GM13976 (cell line): ENCODE results near the gene MADCAM1.

ENCODE experiments used
- DNase-seq: peaks from one replicate; pipeline ENCODE4 v3.0.0; 2012; ENCODE audit warnings: low spot score
- in situ Hi-C: fragments of 300-500 bp; cut with MboI; formaldehyde crosslinking; loops from one replicate; pipeline ENCODE4 v1.12.0; 2022; ENCODE audit warnings: low sequenced_read_pairs, mixed read lengths, inconsistent platforms; ENCODE audit not compliant: unreplicated experiment
- TF ChIP-seq, protein P1 (sequence below): IDR thresholded peaks from 2 replicates; pipeline ENCODE4 v1.5.1; 2012; ENCODE audit warnings: borderline replicate concordance, mild to moderate bottlenecking; ENCODE audit not compliant: insufficient read depth; ENCODE audit errors: extremely low read depth, missing control alignments, control extremely low read depth

MADCAM1 gene

DNA sequence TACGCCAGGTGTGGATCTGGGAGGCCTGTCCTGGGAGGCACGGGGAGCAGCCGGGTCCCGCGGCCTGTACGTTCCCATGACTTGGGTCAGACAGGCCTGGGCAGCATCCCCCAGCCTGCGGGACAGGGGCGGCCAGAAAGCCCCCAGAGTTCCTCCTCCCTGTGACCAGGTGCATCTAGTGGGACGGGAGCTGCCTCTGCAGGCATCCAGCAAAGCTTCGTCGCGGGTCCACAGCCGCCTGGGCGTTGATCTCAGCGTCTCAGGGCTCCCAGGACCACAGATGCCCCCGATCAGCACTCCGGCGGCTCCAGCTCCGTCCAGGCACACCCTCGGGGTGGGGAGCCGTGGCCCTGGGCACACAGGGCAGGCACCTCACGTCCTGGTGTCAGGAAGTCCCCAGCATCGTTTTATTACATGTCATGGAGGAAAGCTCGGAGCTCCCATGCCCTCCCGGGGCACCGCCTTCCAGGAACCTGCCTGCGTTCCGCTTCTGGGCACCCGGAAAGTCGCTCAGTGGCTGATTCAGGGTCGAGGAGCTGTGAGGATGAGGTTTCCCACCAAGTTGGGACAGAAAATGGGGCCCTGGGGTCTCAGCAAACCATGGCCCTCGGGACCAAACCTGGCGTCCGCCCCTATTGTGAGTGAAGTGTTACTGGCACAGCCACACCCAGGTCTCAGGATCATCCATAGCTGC is 46.0 kb downstream of the MADCAM1 start:
- TF ChIP-seq, protein P1, sequence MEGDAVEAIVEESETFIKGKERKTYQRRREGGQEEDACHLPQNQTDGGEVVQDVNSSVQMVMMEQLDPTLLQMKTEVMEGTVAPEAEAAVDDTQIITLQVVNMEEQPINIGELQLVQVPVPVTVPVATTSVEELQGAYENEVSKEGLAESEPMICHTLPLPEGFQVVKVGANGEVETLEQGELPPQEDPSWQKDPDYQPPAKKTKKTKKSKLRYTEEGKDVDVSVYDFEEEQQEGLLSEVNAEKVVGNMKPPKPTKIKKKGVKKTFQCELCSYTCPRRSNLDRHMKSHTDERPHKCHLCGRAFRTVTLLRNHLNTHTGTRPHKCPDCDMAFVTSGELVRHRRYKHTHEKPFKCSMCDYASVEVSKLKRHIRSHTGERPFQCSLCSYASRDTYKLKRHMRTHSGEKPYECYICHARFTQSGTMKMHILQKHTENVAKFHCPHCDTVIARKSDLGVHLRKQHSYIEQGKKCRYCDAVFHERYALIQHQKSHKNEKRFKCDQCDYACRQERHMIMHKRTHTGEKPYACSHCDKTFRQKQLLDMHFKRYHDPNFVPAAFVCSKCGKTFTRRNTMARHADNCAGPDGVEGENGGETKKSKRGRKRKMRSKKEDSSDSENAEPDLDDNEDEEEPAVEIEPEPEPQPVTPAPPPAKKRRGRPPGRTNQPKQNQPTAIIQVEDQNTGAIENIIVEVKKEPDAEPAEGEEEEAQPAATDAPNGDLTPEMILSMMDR = no peak
- no peak for DNase-seq
- in situ Hi-C loops = no loop called here

DNA sequence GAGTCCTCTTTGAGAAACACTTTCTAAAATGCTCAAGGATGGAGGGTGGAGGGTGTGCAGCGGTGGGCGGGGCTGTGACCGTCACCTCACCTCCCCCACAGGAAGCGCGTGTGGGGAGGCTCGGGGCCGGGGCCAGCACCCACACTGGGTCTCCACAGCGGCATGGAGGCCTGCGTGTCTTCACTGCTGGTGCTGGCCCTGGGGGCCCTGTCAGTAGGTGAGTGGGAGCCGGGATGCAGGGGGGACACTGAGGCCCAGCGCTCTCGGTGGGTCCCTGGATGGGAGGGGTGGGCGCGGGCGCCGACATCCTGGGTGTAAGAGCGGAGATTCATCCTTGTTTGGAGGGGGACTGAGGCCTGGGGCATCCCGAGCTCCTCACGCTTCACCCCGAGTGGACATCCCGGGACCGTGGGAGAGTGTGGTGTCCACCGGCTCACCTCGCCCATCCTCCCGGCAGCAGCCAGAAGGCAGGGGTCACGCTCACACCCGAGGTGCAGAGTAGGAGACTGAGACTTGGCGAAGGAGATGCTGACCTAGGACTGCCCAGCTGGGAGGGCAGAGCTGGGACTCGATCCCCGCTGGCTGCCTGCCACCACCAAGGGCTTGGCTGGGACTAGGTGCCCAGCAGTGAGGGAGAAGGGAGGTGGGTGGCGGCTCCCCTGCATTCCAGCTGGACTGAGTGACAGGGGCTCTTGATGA is 47.8 kb downstream of the MADCAM1 start, which contains the start of gene GZMM:
Gene GZMM (plus strand): TSS at position 144 of the 699 bp plus-strand sequence. CDS start 19 bp downstream, at position 163.
- peak; percentile 47 for DNase-seq

DNA sequence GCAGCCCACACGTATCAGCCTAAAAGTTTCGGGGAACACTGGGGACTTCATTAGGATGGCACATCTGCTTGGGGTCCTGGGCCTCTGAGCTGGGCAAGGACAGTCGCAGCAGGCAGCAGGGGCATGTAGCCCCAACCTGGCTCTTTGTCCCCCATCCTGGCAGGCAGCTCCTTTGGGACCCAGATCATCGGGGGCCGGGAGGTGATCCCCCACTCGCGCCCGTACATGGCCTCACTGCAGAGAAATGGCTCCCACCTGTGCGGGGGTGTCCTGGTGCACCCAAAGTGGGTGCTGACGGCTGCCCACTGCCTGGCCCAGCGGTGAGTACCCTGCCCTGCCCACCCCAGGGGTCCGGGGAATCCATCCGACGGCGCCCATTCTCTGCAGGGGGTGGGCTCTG is 50.8 kb downstream of the MADCAM1 start:
- TF ChIP-seq, protein P1 = no peak
- in situ Hi-C loops = no loop called here

More for the DNA sequence above, 47.8 kb downstream of the MADCAM1 start, which contains the start of gene GZMM:
- in situ Hi-C loops = no loop called here
- TF ChIP-seq, protein P1 = no peak

DNA sequence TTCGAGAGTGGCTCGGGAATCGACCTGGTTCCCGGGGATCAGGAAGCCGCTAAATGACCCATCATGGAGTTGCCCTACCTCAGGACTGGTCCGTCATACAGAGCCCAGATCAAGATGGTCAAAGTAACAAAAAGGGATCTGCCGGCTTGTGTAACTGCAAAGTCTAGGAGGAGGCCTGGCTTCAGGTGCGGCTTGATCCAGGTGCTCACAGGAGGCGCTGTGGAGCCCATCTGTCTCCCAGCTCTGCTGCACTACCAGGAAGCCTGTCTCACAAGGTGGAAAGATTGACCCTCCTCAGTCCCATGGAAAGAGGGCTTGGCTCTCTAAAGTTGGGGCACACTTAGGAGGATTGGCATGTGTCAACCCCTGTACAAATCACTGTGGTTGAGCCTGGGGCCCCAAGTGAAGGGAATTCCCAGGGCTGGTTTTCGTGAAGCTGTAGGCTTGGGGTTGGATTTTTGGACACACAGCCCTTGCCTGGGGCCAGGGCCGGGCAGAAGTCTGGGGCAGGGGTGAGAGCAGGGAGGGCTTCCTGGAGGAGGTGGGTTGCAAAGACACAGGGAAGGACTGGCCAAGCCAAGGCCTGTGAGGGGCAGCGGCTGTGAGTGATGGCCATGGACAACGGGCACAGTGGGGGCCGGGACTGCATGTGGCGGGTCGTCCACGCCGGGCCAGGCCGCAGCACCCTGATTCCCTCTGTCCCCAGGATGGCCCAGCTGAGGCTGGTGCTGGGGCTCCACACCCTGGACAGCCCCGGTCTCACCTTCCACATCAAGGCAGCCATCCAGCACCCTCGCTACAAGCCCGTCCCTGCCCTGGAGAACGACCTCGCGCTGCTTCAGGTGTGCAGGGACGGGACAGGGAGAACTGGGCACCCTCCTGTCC is 51.8 kb downstream of the MADCAM1 start:
- DNase-seq = no peak
- in situ Hi-C loops = no loop called here
- TF ChIP-seq, protein P1 = no peak

More for the DNA sequence above, 50.8 kb downstream of the MADCAM1 start:
- no peak for DNase-seq

DNA sequence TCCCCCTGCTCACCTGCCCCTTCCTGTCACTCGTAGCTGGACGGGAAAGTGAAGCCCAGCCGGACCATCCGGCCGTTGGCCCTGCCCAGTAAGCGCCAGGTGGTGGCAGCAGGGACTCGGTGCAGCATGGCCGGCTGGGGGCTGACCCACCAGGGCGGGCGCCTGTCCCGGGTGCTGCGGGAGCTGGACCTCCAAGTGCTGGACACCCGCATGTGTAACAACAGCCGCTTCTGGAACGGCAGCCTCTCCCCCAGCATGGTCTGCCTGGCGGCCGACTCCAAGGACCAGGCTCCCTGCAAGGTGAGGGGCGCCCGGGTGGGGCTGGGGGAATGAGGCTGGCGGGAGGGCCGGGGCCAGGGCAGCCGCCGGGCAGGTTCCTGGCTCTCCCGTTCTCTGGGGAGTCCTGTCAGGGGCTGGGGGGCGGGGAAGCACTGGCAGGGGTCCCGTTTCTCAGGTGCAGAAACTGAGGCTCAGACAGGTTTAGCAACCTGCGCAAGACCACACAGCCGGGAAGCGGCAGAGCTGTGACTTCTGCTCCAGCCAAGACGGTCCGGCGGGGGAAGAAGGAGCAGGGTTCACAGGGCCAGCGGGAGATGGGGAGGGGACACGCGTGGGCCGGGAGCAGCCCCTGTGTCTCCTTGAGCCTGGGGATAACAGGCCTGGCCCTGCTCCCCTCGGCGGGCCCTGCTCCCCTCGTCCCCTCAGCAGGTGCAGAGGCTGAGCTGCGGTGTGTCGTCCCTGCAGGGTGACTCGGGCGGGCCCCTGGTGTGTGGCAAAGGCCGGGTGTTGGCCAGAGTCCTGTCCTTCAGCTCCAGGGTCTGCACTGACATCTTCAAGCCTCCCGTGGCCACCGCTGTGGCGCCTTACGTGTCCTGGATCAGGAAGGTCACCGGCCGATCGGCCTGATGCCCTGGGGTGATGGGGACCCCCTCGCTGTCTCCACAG is 52.9 kb downstream of the MADCAM1 start:
- no peak for DNase-seq
- TF ChIP-seq, protein P1 = no peak
- in situ Hi-C loops = no loop called here
